Lung (tissue), 12 donors: ENCODE data around the gene DRD2. TPM values are rescaled to one million over a fixed set of nuclear protein-coding genes. Genes with fewer than 3 reads are reported as not detected.

Source experiments
- ATAC-seq: fragments of 200-7000 bp; cut with Tn5 transposase; one replicate; pipeline ENCODE4 v1.9.1; 2020; ENCODE audit warnings: moderate number of reproducible peaks; ENCODE audit not compliant: insufficient read depth, low FRiP score
- DNase-seq, 3 donors: peaks; one replicate each; pipeline ENCODE4 v3.0.0-alpha.2; 2013 to 2017
- H3K27ac ChIP-seq, 2 donors: one replicate each; pipeline ENCODE4 v1.5.1; 2013; ENCODE audit warnings: mild to moderate bottlenecking in 2 of 2, moderate library complexity in 2 of 2, control low read depth in 1 of 2, inconsistent platforms in 1 of 2, low read depth in 1 of 2, low read length in 1 of 2
- H3K27me3 ChIP-seq, 3 donors: one replicate each; pipeline ENCODE4 v1.5.1; 2013; ENCODE audit warnings: low read length in 2 of 3; ENCODE audit not compliant: control insufficient read depth in 3 of 3, insufficient read depth in 3 of 3
- H3K36me3 ChIP-seq, 4 donors: one replicate each; pipeline ENCODE4 v1.5.1; 2013; ENCODE audit warnings: low read length in 4 of 4, mild to moderate bottlenecking in 1 of 4, moderate library complexity in 1 of 4; ENCODE audit not compliant: control insufficient read depth in 4 of 4, insufficient read depth in 4 of 4
- H3K4me1 ChIP-seq, 5 donors: one replicate each; pipeline ENCODE4 v1.5.1; 2013; ENCODE audit warnings: low read length in 5 of 5, mild to moderate bottlenecking in 2 of 5, moderate library complexity in 1 of 5; ENCODE audit not compliant: control insufficient read depth in 5 of 5, insufficient read depth in 5 of 5
- H3K4me3 ChIP-seq: one replicate; pipeline ENCODE4 v1.5.1; 2013; ENCODE audit warnings: mild to moderate bottlenecking, control low read depth, moderate library complexity
- H3K9ac ChIP-seq, 2 donors: one replicate each; pipeline ENCODE4 v1.5.1; 2013; ENCODE audit warnings: low read length in 2 of 2, control low read depth in 1 of 2; ENCODE audit not compliant: insufficient read depth in 1 of 2
- H3K9me3 ChIP-seq, 4 donors: one replicate each; pipeline ENCODE4 v1.5.1; 2013; ENCODE audit warnings: low read length in 3 of 4, mild to moderate bottlenecking in 1 of 4, moderate library complexity in 1 of 4; ENCODE audit not compliant: control insufficient read depth in 4 of 4, insufficient read depth in 3 of 4
- CTCF ChIP-seq: IDR thresholded peaks from 2 replicates; pipeline ENCODE4 v1.5.1; 2012; ENCODE audit warnings: mild to moderate bottlenecking; ENCODE audit errors: control extremely low read depth, extremely low read depth
- WGBS, 2 donors: extraction: QIAGEN DNeasy Blood & Tissue Kit; methylation state at CpG; one replicate each; pipeline ENCODE4 v1.1.7; 2013; 5-methylcytosine and 5-hydroxymethylcytosine counted together
- polyA plus RNA-seq, 2 donors: library from polyadenylated mRNA; stranded (reverse); fragments of 200-250 nt; gene quantifications; one replicate each; pipeline ENCODE4 v1.2.1, GENCODE V29; 2013
- total RNA-seq, 2 donors: library from RNA; depleted of rRNA in 1 of 2; stranded (reverse); fragments of >200 nt in 1 of 2; gene quantifications; one replicate each; pipeline ENCODE4 v1.2.1, GENCODE V29; 2014 to 2021
- donor health status: control.
- donor health status: control.
- donor health status: Bipolar disorder and iron deficiency.
- donor health status: healthy.
- donor health status: DM: yes; HTN: yes; CAD: no.

DRD2 gene
- total and polyA plus RNA-seq, 4 donors, result 0.08 to 0.28 TPM; not detected in 2

DNA sequence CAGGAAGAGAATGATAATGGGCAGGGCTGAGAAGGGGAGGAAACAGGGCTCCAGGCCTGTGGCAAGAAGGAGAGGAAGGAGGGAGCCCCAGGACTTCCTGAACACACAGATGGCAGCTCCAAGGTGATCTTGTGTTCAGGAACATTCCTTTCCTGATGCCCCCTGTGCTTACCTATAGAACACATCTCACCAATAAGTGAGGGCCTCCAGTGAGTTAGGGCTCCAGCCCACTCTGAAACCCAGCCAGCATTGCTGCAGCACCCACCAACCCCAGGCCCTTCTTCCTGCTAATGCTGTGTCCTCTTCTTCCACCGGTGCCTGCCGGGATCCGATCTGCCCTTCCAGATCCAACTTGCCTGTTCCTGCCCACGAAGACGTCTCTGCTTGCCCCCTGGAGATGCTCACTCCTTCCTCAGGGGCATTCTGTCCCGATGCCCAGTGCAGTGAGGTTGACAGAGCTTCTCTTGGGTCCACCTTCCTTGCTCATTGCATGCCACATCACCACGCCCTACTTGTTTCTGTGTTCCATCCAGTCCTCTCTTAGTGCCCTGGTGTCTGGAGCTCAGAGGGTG lies 70.3 kb downstream of the DRD2 start:
- Histone ChIP-seq H3K27ac (no peak overlapping the region), H3K9me3 (no peaks in the 10 kb centered on the region), H3K4me3 (no peak overlapping the region), H3K36me3 (no peaks in the 10 kb centered on the region), H3K9ac (no peak overlapping the region), H3K27me3 (no peaks in the 10 kb centered on the region), H3K4me1 (peaks cover 0 to 2% (median 0%) of the 10 kb centered on the region in 5 donors)
- no peak for TF ChIP-seq CTCF
- 89 to 92% methylated on average over 7 of the region's 7 CpGs for WGBS, 2 donors
- no peak for ATAC-seq
- DNase-seq, result no peak

DNA sequence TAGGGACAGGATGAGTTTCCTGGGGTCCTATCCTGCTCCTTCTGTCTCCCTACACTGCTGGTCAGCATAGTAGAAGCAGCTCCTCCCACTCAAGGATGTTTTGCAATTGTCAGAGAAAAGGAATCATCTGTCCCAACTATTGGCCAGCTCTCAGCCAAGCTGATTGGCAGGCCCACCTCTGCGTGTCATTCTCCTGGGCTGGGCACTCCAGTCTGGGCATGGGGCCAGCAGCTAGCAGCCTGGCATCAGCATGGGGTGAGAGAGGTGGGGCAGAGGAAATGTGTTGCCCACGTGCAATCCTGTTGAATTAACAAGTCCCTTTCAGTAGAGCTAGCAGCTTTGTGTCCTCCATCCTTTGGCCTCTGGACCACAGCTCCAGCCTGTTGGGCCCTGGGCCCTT lies 73.5 kb downstream of the DRD2 start:
- Histone ChIP-seq H3K9ac (no peak overlapping the region), H3K4me1 (peaks cover 0 to 2% (median 0%) of the 10 kb centered on the region in 5 donors), H3K27ac (no peak overlapping the region), H3K36me3 (no peaks in the 10 kb centered on the region), H3K4me3 (no peak overlapping the region), H3K9me3 (peaks cover 0 to 2% (median 0%) of the 10 kb centered on the region in 4 donors), H3K27me3 (no peaks in the 10 kb centered on the region)
- DNase-seq (peak; percentile 32 to 76 (median 63)), ATAC-seq (no peak)
- TF ChIP-seq CTCF, result no peak
- WGBS, 2 donors, result 6 to 12% methylated on average over 2 of the region's 2 CpGs

GRCh38 chr11:113400631-113401230 lies 74.5 kb downstream of the DRD2 start:
- Histone ChIP-seq H3K9me3 (peaks cover 0 to 2% (median 0%) of the 10 kb centered on the region in 4 donors), H3K36me3 (no peaks in the 10 kb centered on the region), H3K27me3 (no peaks in the 10 kb centered on the region), H3K4me3 (no peak overlapping the region), H3K4me1 (peaks cover 0 to under 1% (median 0%) of the 10 kb centered on the region in 5 donors), H3K27ac (no peak overlapping the region), H3K9ac (no peak overlapping the region)
- ATAC-seq (no peak), DNase-seq (no peak)
- TF ChIP-seq CTCF, result no peak
- 73 to 77% methylated on average over 5 of the region's 5 CpGs for WGBS, 2 donors
